Measurements from ENCODE around the gene BAZ2B. TPM values are rescaled to one million over a fixed set of nuclear protein-coding genes. Genes with fewer than 3 reads are reported as not detected.

BAZ2B gene
- total and polyA plus RNA-seq, 2 of the 13 experiments (the other 11 are each of a cell fraction or from before 2014, with no cell fraction given) = 14.0 to 15.1 TPM

- CTCF ChIA-PET (ENCODE audit: low intra/inter-chr PET ratio, low total read pairs) = no interaction called here
- Histone ChIP-seq H3K27ac (ENCODE audit: extremely low read length, insufficient read depth, low read length) (no peak overlapping the region), H3K9me3 (ENCODE audit: low read length) (no peaks in the 10 kb centered on the region), H3K4me3 (replicated peaks in 1 of 3; ENCODE audit: insufficient read depth in 1 of 3, low read depth in 2 of 3, low read length in 3 of 3) (no peak overlapping the region), H3K36me3 (replicated peaks in 1 of 2; ENCODE audit: control insufficient read depth in 1 of 2, insufficient read depth in 2 of 2, low read length in 2 of 2) (no peaks in the 10 kb centered on the region), H2AFZ (ENCODE audit: low read length) (no peak overlapping the region), H4K20me1 (ENCODE audit: insufficient read depth, low read length) (no peaks in the 10 kb centered on the region), H3K4me1 (ENCODE audit: insufficient read depth, low read length) (no peaks in the 10 kb centered on the region), H3K4me2 (ENCODE audit: low read depth, low read length) (no peak overlapping the region), H3K9ac (ENCODE audit: insufficient read depth, low read depth, low read length) (no peak overlapping the region), H3K79me2 (ENCODE audit: insufficient read depth, low read length) (no peaks in the 10 kb centered on the region), H3K27me3 (ENCODE audit: control insufficient read depth in 1 of 2, insufficient read depth in 2 of 2, low read length in 2 of 2) (no peaks in the 10 kb centered on the region)
- no peak for TF ChIP-seq CCAR2 (optimal IDR thresholded peaks at IDR 0.05; ENCODE audit: low read depth, low read length)
- no peak for TF ChIP-seq MIER2 (CRISPR knock-in tag; IDR thresholded peaks at IDR 0.05)
- TF ChIP-seq LRRFIP1 (CRISPR knock-in tag; conservative IDR thresholded peaks at IDR 0.05) = no peak
- no peak for TF ChIP-seq DMAP1 (CRISPR knock-in tag; IDR thresholded peaks at IDR 0.05)
- TF ChIP-seq SP4 (CRISPR knock-in tag; IDR thresholded peaks at IDR 0.05) = no peak
- TF ChIP-seq NFKBIZ (CRISPR knock-in tag; IDR thresholded peaks at IDR 0.05) = no peak
- TF ChIP-seq KLF13 (CRISPR knock-in tag; IDR thresholded peaks at IDR 0.05) = no peak
- TF ChIP-seq ZSCAN21 (CRISPR knock-in tag; IDR thresholded peaks at IDR 0.05; ENCODE audit: borderline replicate concordance) = no peak
- no peak for TF ChIP-seq ZNF724P (CRISPR knock-in tag; IDR thresholded peaks at IDR 0.05; ENCODE audit: borderline replicate concordance)
- no peak for TF ChIP-seq GATAD2A (CRISPR knock-in tag; IDR thresholded peaks at IDR 0.05)
- no peak for TF ChIP-seq ZC3H4 (CRISPR knock-in tag; IDR thresholded peaks at IDR 0.05; ENCODE audit: borderline replicate concordance)
- TF ChIP-seq KLF16 (CRISPR knock-in tag; IDR thresholded peaks at IDR 0.05) = no peak
- no TSS peak for BruUV-seq (replicated peaks)
- DNase-seq (ENCODE audit: low spot score) (no peak), FAIRE-seq (no peak), ATAC-seq (no peak)
- intact Hi-C loops (cut with micrococcal nuclease; ENCODE audit: unreplicated experiment) (no loop called here), in situ Hi-C loops (cut with HindIII; ENCODE audit: extremely low pct_ligation_motif_present, low pct_unique_long_range_greater_than_20kb) (no loop called here)
- POLR2A ChIA-PET = no interaction called here
Observed at GRCh38 chr2:159564081-159564480, 52.3 kb downstream of the BAZ2B start.
